HS-5 (cell line): ENCODE measurements around the gene VWDE.

ENCODE experiments used
- DNase-seq: peaks from one replicate; pipeline ENCODE4 v3.0.0-alpha.2; 2012; ENCODE audit warnings: low read depth

The VWDE gene

DNA sequence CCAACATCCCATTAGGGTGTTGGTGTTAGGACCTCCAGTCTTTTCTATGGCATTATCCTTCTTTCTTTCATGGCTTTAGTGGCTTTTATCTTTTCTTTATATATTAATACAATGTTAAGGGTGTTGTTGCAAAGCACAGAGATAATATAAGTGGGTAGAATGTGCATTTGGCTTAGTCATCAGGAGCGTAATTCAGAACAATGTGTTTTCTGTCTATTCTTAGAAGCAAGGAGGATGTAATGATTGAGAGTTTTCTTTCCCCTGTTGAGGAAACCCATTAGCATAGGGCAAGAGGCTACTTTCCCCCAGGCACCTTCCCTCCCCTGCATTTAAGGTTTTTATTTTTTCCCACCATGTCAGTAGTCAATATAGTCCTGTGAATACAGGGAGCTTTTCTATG is 112.9 kb downstream of the VWDE start:
- no peak for DNase-seq

DNA sequence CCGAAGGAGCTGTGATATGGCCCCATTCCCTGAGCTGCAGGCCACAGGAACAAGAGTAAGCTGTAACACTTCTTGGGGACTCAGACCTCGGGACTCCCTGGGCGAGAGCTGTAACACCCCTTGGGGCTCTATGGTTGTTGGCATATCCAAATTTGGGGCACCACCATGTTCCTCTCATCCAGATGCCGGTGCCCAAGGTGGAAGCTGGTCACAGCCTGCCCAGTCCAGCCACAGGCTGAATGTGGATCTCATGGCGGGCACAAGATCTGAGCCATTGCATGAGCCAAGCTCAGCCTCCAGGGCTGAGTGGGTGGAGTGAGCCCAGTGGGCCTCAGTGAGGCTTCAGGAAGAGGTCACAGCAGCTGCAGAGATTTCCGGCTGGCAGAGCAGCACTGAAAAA is 113.7 kb downstream of the VWDE start:
- DNase-seq: no peak

DNA sequence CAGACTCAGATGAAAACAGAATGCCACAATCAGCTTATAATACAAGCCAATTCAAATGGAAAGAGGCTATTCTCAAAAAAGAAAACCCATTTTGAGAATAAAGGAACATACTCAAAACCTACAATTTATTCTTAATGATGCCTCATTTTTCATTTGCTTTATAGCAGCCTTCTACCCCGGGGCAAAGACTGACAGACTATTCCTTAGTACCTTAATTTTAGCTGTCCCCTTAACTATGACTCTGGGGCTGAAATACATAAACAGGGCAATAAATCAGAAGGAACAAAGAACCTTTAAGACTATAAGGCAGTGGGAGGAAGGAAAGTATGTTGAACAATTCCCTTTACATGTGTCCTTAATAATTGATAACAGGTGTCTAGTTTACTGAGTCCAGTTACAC is 115.8 kb downstream of the VWDE start:
- no peak for DNase-seq

DNA sequence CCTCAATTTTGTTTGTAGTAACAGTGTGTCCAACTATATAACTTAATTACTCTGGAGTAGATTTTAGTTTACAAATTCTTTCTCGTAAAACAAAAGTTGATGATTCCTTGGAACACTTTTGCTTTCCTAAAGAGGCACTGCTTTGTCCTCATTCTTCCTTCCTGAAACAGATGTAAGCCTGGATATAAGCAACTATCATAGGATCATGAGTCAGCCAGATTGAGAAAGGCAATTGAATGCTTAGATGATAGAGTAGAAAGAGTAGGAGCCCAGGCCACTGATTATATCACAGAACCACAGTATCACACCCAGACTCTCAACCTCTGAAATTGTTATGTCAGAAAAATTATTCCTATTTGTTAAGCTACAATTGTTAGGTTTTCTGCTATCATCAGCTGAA is 122.6 kb downstream of the VWDE start:
- peak; percentile 63 for DNase-seq
